KBM-7 (cell line): ENCODE measurements around the gene RBP5.

Experiments used
- DNase-seq: peaks from one replicate; pipeline ENCODE4 v3.0.0-alpha.2; 2015
- in situ Hi-C: fragments of 300-500 bp; cut with MboI; formaldehyde crosslinking; loops from 2 replicates; pipeline ENCODE4 v1.14.3; 2020; ENCODE audit warnings: low sequenced_read_pairs, low pct_unique_long_range_greater_than_20kb, mixed read lengths

The RBP5 gene

GRCh38 chr12:7091171-7091570, 37.5 kb downstream of the RBP5 start:
- DNase-seq, result no peak
- in situ Hi-C loops, result no loop called here

DNA sequence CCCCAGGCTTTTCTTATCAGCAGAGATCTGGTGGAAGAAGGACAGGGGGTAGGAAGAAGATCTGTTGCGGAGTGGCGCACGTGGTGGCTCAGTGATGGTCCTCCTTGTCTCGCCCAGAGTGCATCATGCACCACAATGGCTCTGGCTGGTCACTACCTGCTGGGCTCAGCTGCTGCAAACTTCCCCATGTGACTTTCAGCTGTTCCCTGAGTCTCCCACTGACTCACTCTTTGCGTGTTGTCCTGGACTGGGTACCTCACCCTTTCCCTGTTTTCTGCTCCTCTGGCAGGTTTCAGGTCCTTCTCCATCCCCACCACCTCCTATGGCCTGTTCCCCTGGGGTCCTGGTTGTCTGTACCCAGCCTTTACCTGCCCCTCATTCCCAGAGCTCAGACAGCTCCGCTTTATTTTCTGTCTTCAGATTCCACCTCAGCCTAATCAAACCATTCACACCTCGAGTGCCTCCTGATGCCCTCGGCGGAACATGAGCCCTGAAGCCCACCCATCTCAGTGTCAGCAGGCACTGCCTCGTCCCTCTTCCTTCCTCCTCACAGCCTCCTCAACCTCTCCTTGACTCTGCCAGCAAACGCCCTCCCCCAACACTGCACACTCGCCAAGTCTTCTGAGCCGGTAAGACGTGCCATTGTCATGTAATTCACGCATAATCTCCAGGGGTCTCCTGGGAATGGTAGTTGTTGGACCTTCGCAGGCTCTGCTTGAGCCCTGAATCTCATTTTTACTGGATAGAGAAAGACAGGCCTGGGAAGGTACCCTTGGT, 38.3 kb downstream of the RBP5 start:
- in situ Hi-C loops, result no loop called here
- DNase-seq, result no peak

GRCh38 chr12:7089196-7089871, 39.4 kb downstream of the RBP5 start:
- in situ Hi-C loops, result no loop called here
- no peak for DNase-seq

DNA sequence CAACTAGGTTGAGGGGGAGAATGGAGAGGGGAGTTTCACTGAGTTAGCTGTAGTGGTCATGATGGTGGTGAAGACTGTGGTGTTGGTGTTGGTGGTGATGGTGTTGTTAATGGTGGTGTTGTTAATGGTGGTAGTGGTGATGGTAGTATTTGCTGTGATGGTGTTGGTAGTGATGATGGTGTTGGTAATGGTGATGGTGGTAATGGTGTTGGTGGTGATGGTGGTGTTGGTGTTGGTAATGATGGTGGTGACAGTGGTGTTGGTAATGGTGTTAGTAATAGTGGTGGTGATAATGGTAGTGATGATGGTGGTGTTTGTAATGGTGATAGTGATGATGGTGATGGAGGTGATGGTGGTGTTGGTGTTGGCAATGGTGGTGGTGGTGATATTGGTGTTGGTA, 45.6 kb downstream of the RBP5 start:
- in situ Hi-C loops, result no loop called here
- DNase-seq, result no peak

- in situ Hi-C loops, result no loop called here
- DNase-seq, result no peak
Observed at GRCh38 chr12:7081037-7081436, 47.7 kb downstream of the RBP5 start.

DNA sequence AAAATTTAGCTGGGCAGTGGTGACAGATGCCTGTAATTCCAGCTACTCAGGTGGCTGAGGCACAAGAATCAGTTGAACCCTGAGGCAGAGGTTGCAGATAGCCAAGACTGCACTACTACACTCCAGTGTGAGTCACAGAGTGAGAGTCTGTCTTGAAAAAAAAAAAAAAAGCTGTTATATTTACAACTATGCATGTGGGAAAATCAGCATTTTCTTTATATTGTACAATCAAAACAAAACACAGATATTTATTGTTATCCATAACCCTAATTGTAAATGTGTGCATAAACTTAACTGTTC, 48.9 kb downstream of the RBP5 start:
- in situ Hi-C loops, result no loop called here
- DNase-seq, result no peak

DNA sequence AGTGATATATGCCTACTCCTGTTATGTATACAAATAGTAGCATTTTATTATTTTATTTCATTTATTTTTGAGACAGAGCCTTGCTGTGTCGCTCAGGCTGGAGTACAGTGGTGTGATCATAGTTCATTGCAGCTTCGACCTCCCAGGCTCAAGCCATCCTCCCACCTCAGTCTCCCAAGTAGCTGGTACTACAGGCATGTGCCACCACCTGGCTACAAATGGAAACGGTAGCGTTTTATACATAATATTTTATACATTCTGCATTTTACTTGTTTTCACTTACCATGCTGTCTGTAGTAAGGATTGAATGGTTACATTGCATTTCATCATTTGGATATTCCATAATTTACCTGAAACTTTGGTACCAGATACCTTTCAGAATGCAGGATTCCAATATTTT, 50.5 kb downstream of the RBP5 start:
- in situ Hi-C loops, result no loop called here
- no peak for DNase-seq

DNA sequence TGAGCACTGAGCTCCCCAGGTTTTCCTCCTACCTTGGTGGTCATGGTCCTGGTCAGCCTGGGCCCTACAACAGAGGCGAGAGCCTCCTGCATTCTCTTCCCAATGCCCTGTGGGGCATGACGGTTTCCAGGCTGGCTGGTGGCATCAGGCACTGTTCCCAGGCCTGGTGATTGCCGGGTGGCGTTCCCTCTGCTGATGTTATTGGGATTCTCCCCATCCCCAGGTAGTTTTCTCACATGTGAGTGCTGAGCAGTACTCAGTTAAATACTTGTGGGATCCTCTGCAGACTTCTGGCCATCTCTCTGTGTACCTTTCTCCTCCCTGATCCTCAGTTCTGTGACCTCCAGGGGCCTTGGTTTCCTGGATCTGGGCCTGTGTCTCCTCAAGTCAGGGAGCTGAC, 52.2 kb downstream of the RBP5 start:
- DNase-seq, result no peak
- in situ Hi-C loops, result no loop called here

- DNase-seq, result no peak
Observed at GRCh38 chr12:7075939-7076338, 52.8 kb downstream of the RBP5 start.

GRCh38 chr12:7075518-7075917, 53.2 kb downstream of the RBP5 start:
- in situ Hi-C loops, result no loop called here
- DNase-seq, result no peak

More at GRCh38 chr12:7075939-7076338, 52.8 kb downstream of the RBP5 start:
- in situ Hi-C loops, result no loop called here

DNA sequence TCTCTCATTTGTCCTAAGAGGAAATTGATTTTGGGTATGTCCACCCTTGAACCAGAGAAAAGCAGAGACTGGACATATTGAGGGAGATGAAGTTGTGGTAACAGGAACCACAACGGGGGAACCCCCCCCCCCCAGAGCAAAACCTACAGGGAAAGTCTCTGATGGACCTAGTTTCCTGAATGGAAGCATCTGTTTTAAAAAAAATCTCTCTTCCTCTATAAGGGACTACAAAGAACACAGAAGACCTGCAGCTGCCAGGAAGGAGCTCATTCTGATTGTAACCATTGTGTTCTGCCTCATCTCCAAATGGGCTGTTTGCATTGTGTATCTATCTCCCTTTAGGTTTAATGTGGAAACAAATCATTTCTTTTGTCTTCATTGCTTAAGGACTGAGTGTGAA, 54.7 kb downstream of the RBP5 start:
- no peak for DNase-seq
- in situ Hi-C loops, result no loop called here
